Measurements from ENCODE around the gene KLK13. TPM values are rescaled to one million over a fixed set of nuclear protein-coding genes. Genes with fewer than 3 reads are reported as not detected.

Gene KLK13
- total RNA-seq, 4 donors from 2014 or later, result 0.63 TPM; not detected in 3

GRCh38 chr19:51036519-51036918 is 28.4 kb downstream of the KLK13 start:
- Histone ChIP-seq H3K4me3 (no peak overlapping the region), H3K36me3 (no peaks in the 10 kb centered on the region), H3K4me1 (no peaks in the 10 kb centered on the region), H3K27me3 (peaks cover 0 to 4% of the 10 kb centered on the region in 2 donors), H3K9me3 (peaks cover 0 to 3% (median 0%) of the 10 kb centered on the region in 4 donors), H3K27ac (no peak overlapping the region)
- no peak for DNase-seq (ENCODE audit: low spot score in 2 of 2)
- no peak for TF ChIP-seq POLR2A (IDR thresholded peaks at IDR 0.05)
- no peak for TF ChIP-seq EP300 (IDR thresholded peaks at IDR 0.05)
- TF ChIP-seq, protein P1, sequence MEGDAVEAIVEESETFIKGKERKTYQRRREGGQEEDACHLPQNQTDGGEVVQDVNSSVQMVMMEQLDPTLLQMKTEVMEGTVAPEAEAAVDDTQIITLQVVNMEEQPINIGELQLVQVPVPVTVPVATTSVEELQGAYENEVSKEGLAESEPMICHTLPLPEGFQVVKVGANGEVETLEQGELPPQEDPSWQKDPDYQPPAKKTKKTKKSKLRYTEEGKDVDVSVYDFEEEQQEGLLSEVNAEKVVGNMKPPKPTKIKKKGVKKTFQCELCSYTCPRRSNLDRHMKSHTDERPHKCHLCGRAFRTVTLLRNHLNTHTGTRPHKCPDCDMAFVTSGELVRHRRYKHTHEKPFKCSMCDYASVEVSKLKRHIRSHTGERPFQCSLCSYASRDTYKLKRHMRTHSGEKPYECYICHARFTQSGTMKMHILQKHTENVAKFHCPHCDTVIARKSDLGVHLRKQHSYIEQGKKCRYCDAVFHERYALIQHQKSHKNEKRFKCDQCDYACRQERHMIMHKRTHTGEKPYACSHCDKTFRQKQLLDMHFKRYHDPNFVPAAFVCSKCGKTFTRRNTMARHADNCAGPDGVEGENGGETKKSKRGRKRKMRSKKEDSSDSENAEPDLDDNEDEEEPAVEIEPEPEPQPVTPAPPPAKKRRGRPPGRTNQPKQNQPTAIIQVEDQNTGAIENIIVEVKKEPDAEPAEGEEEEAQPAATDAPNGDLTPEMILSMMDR (IDR thresholded peaks at IDR 0.05), result no peak
- whole genome bisulfite sequencing, 2 donors, result 44 to 46% methylated on average over 9 of the region's 9 CpGs

DNA sequence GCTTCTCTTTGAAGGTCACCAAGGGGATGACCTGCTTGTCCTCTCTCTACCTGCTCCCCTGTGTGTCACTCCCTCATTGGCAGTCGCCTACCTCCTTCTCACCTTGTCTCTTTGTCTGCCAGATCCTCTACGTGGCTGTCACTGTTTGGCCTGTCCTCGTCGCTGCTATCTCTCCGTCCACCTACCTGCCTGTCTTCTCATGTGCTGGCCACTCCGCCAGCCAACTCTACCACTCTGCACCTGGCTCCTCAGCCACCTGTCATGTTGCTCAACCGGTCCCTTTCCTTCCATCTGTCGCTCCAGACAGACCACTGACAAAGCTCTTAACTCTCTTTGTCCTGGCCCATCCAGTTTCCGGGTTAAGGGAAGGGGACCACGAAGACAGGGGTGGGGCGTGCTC is 30.2 kb downstream of the KLK13 start, which contains the start of gene KLK12:
Gene KLK12 (minus strand): TSS at position 299 of the 400 bp plus-strand sequence. CDS start 381 bp downstream, outside the sequence.
- TF ChIP-seq POLR2A (IDR thresholded peaks at IDR 0.05) (no peak), EP300 (IDR thresholded peaks at IDR 0.05) (no peak)
- TF ChIP-seq, protein P1 (IDR thresholded peaks at IDR 0.05), result no peak
- DNase-seq (ENCODE audit: low spot score in 2 of 2), result no peak
- no peaks in the 10 kb centered on the region for H3K36me3 ChIP-seq
- no peaks in the 10 kb centered on the region for H3K4me1 ChIP-seq
- H3K27ac ChIP-seq, result no peak within 1 kb of the TSS
- H3K9me3 ChIP-seq, result peaks cover 0 to 3% (median 0%) of the 10 kb centered on the region in 4 donors
- no peak within 1 kb of the TSS for H3K4me3 ChIP-seq
- peaks cover 0 to 4% of the 10 kb centered on the region in 2 donors for H3K27me3 ChIP-seq
- 50 to 51% methylated on average over 11 of the region's 11 CpGs for WGBS, 2 donors

DNA sequence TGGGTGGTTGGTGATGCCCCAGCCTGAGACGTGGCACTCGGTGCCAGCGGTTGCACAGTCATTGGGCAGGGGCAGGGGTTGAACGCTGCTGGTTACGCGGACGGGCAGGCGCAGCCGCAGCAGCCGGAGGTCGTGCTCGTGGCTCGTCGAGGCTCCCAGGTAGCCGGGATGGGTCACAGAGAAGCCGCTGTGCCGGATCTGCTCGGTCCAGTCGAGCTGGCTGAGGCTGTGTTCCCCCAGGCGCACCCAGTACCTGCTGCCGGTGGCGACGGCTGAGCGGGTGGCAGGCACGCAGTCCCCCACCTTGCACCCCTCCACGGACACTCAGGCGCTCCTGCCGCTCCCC is 33.0 kb downstream of the KLK13 start:
- DNase-seq (ENCODE audit: low spot score in 2 of 2), result no peak
- WGBS, 2 donors, result 85 to 94% methylated on average over 18 to 27 of the region's 28 CpGs
- peaks cover 0 to 4% of the 10 kb centered on the region in 2 donors for H3K27me3 ChIP-seq

DNA sequence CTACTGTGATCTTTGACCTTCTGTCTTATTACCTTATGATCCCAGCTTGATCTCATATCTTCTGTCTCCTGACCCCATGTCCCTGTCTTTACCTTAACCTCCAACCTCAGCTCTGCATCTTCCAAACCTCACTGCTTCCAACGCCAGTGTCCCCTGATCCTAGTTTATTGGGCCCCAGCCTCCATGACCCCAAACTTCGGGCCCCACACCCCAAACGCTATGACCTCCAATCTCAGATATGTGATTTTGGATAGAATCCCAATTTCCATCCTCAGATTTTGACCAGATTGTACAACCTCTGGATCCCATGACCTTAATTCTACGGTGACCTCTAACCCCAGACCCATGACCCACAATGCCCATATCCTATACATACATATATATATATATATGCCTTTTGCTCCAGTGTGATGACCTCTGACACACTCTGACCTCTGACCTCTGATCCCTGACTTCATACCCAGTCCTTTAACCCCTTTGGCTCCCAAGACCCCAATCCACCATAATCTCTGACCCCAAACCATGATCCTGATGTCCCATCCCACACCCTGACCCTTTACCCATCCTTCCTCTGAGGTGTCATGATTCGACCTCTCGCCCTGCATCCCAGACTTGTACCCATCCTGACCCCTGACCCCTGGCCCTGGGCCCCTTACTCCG is 33.5 kb downstream of the KLK13 start:
- no peaks in the 10 kb centered on the region for H3K4me1 ChIP-seq
- no peak overlapping the region for H3K4me3 ChIP-seq
- DNase-seq (ENCODE audit: low spot score in 2 of 2), result no peak
- no peak overlapping the region for H3K27ac ChIP-seq
- 81 to 82% methylated on average over 7 of the region's 7 CpGs for WGBS, 2 donors
- H3K36me3 ChIP-seq, result no peaks in the 10 kb centered on the region
- TF ChIP-seq EP300 (IDR thresholded peaks at IDR 0.05) (no peak), POLR2A (IDR thresholded peaks at IDR 0.05) (no peak)
- TF ChIP-seq, protein P1 (IDR thresholded peaks at IDR 0.05), result no peak
- peaks cover 0 to 3% (median 0%) of the 10 kb centered on the region in 4 donors for H3K9me3 ChIP-seq
- H3K27me3 ChIP-seq, result peaks cover 0 to 6% of the 10 kb centered on the region in 2 donors

More for the DNA sequence above, 33.0 kb downstream of the KLK13 start:
- no peak overlapping the region for H3K27ac ChIP-seq
- TF ChIP-seq POLR2A (IDR thresholded peaks at IDR 0.05) (no peak), EP300 (IDR thresholded peaks at IDR 0.05) (no peak)
- TF ChIP-seq, protein P1 (IDR thresholded peaks at IDR 0.05), result no peak
- H3K4me1 ChIP-seq, result no peaks in the 10 kb centered on the region
- no peaks in the 10 kb centered on the region for H3K36me3 ChIP-seq
- H3K9me3 ChIP-seq, result peaks cover 0 to 3% (median 0%) of the 10 kb centered on the region in 4 donors
- no peak overlapping the region for H3K4me3 ChIP-seq

DNA sequence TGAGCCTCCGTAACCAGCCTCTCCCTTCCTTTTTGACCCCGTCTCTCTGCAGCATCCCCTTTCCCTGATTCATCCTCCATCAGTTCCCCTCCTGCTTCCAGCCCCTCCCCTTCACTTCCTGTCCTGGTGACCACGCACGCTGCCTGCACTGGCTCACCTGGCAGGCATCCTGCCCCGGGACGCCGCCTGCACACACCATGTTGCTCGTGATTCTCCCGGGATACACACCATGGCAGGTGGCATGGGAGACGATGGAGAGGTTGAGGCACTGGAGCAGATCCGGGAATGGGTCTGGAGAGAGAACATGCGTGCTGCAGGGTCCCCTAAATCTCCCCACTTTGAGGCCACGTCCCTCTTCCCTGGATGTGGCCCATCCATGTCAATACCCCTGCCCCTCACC is 34.3 kb downstream of the KLK13 start:
- Histone ChIP-seq H3K27ac (no peak overlapping the region), H3K36me3 (no peaks in the 10 kb centered on the region), H3K27me3 (peaks cover 0 to 9% of the 10 kb centered on the region in 2 donors), H3K4me3 (no peak overlapping the region), H3K9me3 (peaks cover 0 to 3% (median 0%) of the 10 kb centered on the region in 4 donors), H3K4me1 (no peaks in the 10 kb centered on the region)
- no peak for TF ChIP-seq EP300 (IDR thresholded peaks at IDR 0.05)
- TF ChIP-seq, protein P1 (IDR thresholded peaks at IDR 0.05), result no peak
- no peak for TF ChIP-seq POLR2A (IDR thresholded peaks at IDR 0.05)
- no peak for DNase-seq (ENCODE audit: low spot score in 2 of 2)
- 80 to 83% methylated on average over 13 of the region's 13 CpGs for WGBS, 2 donors

Data from tibial nerve (tissue), 4 donors.